GM21528 (cell line): ENCODE measurements around the gene SEMA3A.
"Not testable (repeated sequence)": the region's sequence is repeated elsewhere in the genome, so short reads cannot be mapped to it uniquely, and the experiment has no call there.

Experiments
- ATAC-seq: cut with Tn5 transposase; IDR thresholded peaks from one replicate; pipeline ENCODE4 v1.9.1; 2021; ENCODE audit warnings: mild to moderate bottlenecking, moderate library complexity; ENCODE audit not compliant: unreplicated experiment, low FRiP score

SEMA3A gene

DNA sequence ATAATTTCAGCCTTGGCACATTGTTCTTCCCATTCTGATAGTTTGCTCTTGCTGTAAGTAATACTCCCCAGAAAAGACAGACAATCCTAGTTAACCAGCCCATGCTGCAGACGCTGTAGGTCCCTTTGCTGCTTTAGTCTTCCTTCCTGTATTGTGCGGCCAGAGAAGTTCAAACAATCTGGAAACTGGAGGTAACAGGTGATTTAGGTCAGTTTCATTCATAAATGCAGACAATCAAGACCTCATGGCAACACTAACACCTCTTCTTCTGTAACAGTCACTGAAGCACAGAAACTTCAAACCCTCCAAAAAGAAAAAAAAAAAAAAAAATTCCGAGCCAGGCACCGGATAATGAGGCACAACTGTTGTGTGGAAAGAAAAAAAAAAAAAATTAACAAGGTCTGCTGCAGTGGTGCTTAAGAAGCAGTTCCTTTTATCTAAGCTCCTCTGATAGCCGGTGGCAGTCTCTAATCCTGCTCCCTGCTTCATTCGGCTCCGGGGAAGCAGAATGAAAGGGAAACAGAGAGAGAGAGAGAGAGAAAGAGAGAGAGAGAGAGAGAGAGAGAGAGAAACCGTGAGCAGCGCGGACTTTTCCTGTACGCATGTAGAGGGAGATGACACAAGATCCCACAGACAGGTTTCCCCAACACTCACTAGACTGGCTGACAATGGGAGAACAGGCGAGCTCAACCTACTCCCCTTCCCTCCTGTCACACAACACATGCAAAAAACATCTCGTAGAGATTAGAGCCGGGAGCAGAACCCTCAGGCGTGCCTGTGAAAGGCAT is at the start of gene SEMA3A:
TSS of gene SEMA3A (minus strand) at position 306 of the 788 bp plus-strand sequence. CDS start at position 103, 203 bp downstream.
- ATAC-seq: no peak

DNA sequence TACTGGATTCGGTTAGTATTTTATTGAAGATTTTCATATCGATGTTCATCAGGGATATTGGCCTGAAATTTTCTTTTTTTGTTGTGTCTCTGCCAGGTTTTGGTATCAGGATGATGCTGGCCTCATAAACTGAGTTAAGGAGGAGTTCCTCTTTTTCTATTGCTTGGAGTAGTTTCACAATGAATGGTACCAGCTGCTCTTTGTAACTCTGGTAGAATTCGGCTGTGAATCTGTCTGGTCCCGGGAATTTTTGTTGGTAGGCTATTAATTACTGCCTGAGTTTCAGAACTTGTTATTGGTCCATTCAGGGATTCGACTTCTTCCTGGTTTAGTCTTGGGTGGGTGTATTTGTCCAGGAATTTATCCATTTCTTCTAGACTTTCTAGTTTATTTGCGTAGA is 48.4 kb upstream of the SEMA3A start:
- not testable (repeated sequence) for ATAC-seq

DNA sequence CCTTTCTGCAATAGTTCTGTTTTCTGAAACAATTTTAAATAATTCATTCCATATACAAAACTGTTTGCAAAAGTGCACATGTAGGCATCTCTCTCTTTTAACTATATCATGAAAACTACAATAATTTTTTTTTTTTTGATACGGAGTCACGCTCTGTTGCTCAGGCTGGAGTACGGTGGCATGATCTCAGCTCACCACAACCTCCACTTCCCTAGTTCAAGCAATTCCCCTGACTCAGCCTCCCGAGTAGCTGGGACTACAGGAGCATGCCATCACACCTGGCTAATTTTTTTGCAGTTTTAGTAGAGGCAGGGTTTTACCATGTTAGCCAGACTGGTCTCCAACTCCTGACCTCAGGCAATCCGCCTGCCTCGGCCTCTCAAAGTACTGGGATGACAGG is 44.0 kb upstream of the SEMA3A start:
- no peak for ATAC-seq

DNA sequence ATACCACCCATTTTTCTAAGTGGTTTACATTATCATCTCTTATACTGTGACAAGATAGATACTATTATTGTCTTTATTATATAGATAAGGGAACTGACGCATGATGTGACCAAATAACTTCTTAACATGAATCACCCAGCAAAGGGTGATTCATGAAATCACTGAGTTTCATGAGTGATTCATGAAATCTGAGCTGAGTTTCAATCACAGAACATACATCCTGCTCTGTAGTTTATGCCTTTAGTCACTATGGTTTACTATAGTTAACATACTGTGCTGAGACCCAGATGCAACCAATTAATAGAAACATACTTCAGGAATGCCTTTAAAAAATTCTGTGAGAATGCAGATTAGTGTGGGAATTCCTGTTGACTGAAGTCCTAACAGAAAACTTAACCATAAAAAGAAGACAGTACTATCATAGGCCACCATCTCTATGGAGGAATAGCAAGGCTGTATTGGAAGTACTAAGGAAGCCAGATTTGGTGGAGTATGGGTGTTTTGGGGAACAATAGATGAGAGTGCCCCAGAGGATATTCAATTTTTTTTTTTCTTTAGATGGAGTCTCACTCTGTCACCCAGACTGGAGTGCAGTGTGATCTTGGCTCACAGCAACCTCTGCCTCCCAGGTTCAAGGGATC is 43.1 kb upstream of the SEMA3A start:
- no peak for ATAC-seq

DNA sequence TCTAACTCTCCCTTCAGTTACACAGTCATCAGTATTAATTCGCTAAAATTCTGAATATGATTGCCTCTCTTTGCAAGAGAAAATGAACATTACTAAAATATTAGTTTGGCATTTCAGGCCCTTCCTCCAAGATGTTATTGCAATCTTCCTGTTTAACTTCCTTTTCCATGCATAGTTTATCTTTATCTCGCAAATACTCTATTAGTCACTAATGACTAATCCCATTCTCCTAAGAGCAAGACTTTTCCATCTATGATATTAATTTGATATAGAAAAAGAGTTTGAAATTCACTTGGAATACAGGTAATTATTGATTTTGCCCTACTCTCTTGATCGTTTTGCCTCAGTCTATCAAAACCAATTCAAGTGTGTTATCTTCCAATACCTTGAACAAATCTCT is 41.8 kb upstream of the SEMA3A start:
- ATAC-seq: no peak

DNA sequence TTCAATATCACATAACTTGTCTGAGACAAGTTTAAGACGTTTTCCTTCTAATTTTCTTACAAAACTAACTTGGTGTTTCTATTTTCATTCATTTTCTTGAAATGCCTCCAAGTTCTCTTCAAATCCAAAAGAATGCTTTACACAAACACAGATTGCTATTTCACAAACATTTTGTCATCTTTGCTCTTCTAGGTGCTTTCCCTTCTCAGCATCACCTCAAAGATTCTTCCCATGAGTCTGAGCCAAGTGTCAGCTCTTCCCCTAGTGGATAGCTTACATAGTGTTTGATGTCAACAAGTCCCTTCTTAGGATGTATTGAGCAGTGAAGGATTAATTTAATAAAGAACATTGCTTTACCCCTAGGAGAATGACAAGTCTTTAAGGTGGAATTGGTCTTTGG is 38.1 kb upstream of the SEMA3A start:
- no peak for ATAC-seq

DNA sequence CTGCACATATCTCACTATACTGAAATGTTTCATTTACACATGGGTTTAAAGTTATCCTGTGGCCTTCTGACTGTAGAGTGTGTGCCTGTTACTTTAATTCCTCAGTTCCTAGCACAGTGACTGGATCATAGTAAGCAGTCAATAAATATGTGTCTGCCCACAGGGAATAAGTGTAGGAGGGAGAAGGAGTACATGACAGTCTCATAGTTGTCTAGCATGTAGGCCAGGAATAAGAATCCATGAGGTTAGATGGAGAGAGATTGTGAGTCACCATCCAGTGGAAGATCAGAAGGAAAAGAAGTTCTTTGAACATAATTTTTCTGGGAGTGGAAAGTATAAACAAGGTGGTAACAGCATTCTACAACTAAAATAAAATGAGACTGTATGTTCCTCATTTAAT is 36.6 kb upstream of the SEMA3A start:
- no peak for ATAC-seq

DNA sequence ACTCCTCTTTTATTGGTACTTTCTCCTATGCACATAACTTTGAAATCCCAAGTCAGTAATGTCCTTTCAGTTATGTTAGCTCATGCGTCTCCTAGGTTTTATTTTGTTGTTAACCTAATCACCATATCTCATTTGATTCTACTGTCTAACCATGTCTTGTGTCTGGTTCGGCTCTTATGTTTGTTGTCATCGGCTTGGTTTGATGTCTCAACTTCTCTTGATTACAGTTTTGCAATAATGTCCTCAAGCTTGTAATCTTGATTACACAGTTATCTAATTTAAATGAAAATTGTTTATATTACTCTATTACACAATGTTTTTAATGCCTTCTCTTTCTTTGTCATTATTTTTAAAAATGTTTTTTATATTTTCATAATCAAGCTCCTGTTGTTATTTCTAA is 35.9 kb upstream of the SEMA3A start:
- no peak for ATAC-seq

DNA sequence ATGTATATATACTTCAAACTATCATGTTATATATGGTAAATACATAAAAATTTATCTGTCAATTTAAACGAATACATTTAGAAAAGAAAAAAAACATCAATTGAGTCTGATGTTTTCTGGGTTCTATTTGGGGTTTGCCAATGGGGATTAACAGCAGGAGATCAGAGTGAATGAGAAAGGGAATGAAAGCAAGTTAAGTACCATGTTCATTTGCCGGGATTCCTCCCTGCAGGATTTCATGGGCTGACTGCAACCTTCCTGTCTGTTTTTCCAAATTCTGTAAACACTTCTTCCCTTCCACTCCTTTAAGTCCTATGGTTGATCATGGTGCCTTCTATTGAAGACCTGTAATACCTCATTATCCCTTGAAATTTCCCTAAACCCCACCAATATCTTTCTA is 33.9 kb upstream of the SEMA3A start:
- ATAC-seq: no peak

DNA sequence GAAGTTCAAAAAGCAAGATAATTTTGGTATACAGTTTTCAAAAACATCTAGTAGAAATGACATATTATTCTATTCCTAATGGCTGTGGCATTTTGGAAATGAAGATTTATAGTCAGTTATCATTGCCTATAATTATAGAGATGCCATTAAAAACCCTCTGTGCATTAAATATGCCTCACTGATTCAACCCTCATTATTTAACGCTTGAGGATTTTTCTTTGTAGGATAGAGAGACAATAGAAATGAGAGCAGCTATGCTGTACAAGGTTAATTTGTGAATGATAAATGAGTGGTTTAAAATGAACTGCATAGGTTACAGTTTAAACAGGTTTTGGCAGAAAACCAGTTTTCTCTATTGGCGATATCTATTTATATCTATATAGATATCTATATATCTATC is 32.2 kb upstream of the SEMA3A start:
- no peak for ATAC-seq

DNA sequence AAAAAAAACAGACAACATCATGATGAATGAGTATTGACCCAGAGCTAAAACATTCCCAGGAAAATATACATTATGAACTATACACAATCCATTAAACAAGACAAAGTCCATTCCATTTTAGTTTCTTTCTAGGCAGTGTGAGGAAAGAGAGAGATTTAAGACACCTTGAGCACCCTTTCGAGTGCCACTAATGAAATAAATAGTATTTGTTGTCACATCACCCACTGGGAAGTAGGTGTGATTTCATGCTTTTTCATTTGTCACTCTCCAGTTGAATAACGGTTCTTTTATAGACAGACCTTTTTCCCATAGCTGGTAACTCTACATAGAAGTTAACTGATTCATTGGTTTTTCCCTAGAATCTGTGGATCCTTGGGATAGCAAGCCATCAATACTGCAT is 29.9 kb upstream of the SEMA3A start:
- no peak for ATAC-seq

DNA sequence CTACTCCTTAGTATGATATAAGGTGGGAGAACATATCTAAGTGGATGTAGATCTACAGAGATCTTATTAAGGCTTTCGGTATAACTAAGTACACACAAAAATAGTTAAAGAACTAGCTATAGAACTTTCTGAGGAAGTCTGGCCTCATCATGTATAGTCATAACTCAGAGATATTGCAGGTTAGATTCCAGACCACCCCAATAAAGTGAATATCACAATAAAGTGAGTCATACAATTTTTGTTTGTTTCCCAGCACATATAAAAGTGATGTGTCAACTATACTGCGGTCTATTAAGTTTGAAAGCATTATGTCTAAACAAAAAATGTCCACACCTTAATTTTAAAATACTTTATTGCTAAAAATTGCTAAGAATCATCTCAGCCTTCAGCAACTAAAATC is 24.7 kb upstream of the SEMA3A start:
- no peak for ATAC-seq

DNA sequence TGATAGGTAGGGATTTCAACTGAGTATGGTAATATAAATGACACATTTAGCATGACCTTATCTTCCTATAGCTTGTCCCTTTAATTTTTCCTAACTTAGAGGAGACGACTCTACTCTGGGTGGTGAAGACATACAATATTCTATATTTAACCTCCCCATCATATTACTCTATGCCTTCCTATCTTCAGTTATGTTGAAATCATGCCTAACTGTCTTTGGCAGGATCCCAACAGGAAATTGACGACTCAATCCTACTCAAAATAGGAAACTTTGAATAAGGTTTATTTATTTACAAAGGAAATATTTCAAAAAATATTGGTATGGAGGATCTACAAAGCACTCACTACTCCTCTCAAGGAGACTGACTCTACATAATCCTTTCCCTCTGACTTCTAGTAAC is 24.1 kb upstream of the SEMA3A start:
- ATAC-seq: no peak

DNA sequence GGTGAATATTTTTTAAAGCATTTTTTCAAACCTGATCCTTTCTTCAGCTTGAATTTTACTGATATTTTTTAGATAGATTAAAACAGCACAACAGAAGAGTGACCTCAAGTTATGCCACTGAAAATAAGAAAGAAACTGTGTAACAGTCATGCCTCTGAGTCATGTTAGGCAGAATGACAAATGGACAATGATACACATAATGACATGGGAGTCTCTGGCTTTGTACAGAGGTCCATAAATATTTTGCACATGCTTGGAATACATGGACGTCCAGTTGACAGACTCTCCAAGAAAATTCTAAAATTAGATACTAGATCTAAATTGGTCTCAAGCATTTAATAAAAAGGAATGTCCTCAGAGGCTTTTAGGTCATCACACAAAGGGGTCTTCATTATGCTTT is 21.9 kb upstream of the SEMA3A start:
- no peak for ATAC-seq

DNA sequence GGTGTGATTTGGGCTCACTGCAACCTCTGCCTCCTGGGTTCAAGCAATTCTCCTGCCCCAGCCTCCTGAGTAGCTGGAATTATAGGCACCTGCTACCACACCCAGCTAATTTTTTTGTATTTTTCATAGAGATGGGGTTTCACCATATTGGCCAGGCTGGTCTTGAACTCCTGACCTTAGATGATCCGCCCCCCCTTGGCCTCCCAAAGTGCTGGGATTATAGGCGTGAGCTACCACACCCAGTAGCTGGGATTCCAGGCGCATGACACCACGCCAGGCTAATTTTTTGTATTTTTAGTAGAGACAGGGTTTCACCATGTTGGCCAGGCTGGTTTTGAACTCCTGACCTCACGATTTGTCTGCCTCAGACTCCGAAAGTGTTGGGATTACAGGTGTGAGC is 20.2 kb upstream of the SEMA3A start:
- ATAC-seq: not testable (repeated sequence)

DNA sequence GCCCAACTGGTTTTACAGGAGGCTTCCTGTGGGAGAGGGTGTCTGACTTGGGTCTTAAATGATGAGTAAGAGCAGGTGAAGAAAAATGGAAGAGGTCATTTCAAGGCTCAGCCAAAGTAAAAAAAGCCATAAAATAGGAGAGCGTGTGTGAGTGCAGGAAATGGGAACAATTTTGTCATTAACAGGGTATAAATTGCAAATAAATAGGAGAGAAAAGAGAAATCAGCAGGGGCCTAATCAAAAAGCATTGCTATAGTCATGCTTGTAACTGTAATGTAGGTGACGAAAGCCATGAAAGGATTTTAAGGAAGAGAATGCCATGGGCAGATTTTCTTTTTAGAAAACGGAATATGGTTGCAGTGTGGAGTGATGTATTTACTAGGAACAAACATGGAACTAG is 15.7 kb upstream of the SEMA3A start:
- no peak for ATAC-seq

DNA sequence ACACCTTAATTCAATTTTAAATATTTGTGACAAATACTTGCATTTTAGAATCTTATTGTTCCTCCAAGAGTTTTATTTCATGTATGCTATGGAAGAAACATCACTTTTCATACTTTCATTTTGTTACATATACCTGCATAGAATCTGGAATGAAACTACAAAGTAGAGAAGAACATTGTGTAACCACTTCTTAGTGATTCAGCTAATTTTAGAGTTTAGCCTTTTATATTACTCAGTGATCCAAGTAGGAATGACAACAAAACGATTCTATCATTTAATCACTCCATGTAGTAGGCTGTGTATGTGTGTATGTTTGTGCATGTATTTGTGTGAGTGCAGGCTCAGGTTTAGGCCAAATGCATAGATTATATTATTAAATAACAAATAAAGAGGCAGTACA is 14.4 kb upstream of the SEMA3A start:
- ATAC-seq: no peak

DNA sequence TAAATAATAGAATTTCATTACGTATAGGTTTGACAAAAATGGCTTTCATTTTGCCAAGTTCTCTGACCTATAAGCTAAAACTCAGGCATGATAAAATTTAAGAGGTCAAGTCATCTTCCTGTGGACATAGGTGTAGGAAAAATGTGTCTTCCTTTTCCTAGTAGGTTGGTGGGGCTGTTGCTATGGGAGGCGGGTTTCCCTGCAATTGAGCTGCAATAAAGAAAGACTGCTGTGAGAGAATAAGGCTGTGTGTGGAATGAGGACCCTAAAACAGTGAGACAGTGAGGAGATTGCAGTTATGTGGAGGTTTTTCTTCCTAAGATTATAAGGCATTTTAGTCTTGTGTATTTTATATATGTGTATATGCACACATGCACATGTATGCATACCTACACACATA is 13.0 kb upstream of the SEMA3A start:
- no peak for ATAC-seq

DNA sequence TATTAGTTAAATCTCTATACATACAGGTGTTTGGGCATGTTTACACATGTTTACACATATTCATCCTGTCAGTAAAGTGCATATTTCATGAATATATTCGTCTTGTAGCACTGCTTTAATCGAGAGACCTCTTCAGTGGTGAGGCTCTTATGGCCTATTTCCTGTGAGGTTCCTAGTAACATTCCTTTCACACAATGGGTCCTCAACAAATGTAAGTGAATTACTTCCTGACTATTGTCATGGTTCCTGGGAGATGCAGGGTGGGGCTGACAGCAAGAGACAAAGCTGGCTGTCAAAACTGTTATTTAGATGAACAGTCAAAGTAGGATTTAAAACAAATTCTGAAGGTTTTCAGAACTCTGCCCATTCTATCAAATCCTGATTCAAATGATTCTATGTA is 12.4 kb upstream of the SEMA3A start:
- ATAC-seq: no peak

DNA sequence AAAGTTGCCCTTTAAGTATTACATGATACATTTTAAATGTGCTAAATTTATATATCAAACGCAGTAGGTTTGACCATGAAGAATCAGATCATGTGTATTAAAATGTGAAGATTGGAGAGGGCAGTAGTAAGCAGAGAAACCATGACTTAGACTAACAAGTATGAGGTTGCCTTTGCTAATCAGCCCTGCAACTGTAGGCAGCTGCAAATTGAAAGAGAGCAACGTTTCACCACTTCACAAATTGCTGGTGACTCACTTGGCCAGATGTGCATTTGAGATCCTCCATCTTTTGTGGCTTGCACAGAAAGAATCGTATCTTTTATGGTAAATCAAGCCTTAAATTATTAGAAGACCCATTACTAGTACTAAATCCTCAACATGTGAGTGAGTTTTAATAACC is 10.1 kb upstream of the SEMA3A start:
- no peak for ATAC-seq

DNA sequence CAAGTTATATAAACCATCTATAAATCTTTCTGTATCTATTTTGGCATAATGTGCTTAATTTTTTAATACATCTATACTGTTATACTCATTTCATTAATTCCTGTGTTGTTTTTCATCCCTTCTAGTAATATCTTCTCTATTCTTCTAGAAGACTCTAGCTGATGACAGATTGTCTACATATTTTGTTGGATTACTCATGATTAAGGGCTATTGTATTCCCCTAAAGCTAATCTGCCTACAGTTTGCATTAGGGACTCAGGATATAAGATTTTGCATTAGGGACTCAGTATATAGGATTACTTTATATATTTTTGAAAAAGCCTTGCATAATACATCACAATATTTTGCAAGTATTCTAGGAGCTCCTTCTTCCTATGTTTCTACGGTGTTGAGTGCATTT is 8.3 kb upstream of the SEMA3A start:
- ATAC-seq: no peak

DNA sequence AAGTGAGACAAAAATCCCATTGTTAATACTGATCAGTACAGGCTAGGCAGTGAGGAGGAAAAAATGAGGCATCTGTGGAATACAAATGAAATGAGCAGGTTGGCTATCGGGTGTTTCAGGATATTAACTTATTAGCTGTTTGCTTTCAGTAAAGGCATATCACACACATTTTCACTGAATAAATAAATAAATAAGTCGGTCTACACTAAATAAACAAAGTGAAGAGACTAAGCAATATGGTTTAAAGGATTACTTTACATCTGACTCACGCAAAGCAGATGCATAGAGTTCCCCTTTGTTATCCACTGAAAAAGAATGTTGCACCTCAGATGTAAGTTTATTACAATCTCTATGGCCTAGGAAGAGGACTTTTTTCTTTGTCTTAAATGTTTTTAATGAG is 6.3 kb upstream of the SEMA3A start:
- ATAC-seq: no peak
